ENCODE measurements around the gene STX12. TPM values are rescaled to one million over a fixed set of nuclear protein-coding genes. Genes with fewer than 3 reads are reported as not detected.

STX12 gene
- polyA plus RNA-seq (2012; ENCODE audit: insufficient read depth, insufficient read length, low read depth), result 17.7 TPM

DNA sequence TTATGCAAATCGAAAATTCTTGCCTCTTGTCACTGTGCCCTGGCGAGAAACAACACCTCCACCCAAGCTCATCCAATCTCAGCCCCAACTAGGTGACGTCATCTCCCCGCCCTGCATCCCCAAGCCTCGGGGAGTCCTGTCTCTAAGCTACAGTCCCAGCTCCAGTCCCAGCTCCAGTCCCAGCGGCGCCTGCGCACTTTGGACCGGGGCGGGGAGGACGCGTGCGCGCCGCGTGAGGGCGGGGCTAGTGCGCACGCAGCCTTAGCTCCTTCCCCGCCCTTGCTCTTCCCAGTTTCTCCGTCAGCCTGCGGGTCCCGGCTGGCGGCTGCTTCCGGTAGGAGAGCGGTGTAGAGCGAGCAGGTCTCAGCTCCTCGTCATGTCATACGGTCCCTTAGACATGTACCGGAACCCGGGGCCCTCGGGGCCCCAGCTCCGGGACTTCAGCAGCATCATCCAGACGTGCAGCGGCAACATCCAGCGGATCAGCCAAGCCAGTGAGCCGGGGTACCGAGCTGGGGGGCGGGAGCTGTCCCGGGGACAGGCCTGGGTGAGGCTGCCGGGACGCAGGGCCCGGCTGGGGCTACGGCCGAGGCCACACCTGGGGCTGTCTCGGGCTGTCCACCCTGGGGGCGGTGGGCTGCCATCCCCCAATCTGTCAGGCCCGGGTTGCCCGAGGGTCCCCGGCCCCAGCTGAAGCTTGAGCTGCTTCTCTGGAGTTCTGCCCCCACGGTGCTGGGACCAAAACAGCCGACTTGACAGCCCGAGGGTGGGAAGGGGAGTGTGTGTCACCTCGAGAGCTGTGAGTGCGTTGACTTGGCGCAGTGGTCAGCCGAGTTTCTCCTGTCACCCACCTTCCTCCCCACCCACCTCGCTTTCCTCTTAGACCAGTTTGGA is at the start of gene STX12:
Gene STX12 (plus strand): TSS at position 288 of the 894 bp plus-strand sequence. CDS start 89 bp downstream, at position 377.
- Histone ChIP-seq H3K4me3 (ENCODE audit: low read depth, low read length) (peak within 1 kb of the TSS; percentile 86), H3K36me3 (no peaks in the 10 kb centered on the region), H3K4me1 (peaks cover 4% of the 10 kb centered on the region; the same call in 1 of the 2 replicates), H3K27me3 (no peaks in the 10 kb centered on the region), H3K9me3 (no peaks in the 10 kb centered on the region)
- peak; percentile 94 for DNase-seq
- TF ChIP-seq, protein P1, sequence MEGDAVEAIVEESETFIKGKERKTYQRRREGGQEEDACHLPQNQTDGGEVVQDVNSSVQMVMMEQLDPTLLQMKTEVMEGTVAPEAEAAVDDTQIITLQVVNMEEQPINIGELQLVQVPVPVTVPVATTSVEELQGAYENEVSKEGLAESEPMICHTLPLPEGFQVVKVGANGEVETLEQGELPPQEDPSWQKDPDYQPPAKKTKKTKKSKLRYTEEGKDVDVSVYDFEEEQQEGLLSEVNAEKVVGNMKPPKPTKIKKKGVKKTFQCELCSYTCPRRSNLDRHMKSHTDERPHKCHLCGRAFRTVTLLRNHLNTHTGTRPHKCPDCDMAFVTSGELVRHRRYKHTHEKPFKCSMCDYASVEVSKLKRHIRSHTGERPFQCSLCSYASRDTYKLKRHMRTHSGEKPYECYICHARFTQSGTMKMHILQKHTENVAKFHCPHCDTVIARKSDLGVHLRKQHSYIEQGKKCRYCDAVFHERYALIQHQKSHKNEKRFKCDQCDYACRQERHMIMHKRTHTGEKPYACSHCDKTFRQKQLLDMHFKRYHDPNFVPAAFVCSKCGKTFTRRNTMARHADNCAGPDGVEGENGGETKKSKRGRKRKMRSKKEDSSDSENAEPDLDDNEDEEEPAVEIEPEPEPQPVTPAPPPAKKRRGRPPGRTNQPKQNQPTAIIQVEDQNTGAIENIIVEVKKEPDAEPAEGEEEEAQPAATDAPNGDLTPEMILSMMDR (IDR thresholded peaks at IDR 0.05; ENCODE audit: low read depth, low read length), result no peak

DNA sequence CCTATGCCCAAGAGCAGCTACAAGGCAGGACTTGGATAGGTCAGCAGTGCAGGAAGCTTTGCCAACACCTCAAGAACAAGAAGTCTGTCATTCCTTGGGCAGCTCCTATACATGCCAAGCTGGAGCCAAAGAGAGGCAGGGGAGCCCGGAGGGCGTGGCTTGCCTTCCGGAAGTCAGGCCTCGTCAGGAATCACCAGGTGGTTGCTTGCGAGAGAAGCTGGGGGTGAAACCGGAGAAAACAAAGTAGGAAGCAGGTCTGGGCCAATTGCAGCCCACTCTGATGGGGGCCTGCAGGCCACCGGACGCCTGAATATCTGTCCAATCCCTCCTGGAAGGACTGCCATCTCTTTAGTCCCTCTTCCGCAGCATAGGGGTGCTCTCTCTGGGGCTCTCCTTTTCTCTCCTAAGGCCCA is 48.1 kb upstream of the STX12 start:
- Histone ChIP-seq H3K4me1 (no peaks in the 10 kb centered on the region), H3K9me3 (no peaks in the 10 kb centered on the region), H3K36me3 (no peaks in the 10 kb centered on the region), H3K27me3 (no peaks in the 10 kb centered on the region), H3K4me3 (ENCODE audit: low read depth, low read length) (peak overlapping the region; percentile 32; the same call in 1 of the 2 replicates)
- DNase-seq, result no peak
- TF ChIP-seq, protein P1 (IDR thresholded peaks at IDR 0.05; ENCODE audit: low read depth, low read length), result no peak

DNA sequence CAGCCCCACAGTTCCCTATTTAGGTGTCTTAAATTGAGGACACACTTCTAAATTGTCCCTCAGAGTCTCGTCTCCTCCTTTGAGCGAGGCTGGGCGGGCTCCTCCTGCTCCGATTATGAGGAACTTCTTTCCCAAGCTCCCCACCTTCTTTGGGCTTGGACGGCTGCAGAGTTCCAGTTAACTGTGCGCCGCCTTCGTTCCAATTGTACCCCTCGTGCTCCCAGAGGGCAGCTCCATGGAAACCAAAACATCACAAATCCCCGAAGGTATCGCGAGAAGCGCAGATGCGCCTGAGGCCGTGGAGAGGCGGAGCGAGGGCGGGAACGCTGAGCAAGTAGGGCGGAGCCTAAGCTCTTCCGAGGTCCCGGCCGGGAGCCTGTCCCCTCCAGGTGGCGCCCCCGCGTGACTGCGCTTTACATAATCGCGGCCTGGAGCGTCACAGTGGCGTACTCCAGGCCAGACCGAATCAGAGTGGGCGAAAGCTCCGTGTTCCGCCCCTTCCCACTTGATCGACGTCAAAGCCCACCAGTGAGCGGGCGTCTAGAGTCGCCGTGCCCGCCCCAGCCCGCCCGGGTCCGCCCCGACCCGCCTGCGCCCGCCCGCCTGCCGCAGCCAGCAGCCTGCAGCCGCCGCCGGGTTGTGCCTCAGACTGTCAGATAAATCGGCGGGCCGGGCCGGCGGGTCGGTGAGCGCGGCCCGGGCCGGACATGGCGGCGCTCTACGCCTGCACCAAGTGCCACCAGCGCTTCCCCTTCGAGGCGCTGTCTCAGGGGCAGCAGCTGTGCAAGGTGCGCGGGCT is 47.4 kb upstream of the STX12 start, which contains the start of gene FAM76A:
Gene FAM76A (plus strand): TSS at position 588 of the 799 bp plus-strand sequence. CDS start 120 bp downstream, at position 708.
- peak; percentile 95 for DNase-seq
- TF ChIP-seq, protein P1 (IDR thresholded peaks at IDR 0.05; ENCODE audit: low read depth, low read length), result peak; percentile 33
- no peaks in the 10 kb centered on the region for H3K27me3 ChIP-seq
- no peaks in the 10 kb centered on the region for H3K36me3 ChIP-seq
- H3K4me3 ChIP-seq (ENCODE audit: low read depth, low read length), result peak within 1 kb of the TSS; percentile 72
- no peaks in the 10 kb centered on the region for H3K9me3 ChIP-seq
- H3K4me1 ChIP-seq, result no peaks in the 10 kb centered on the region

DNA sequence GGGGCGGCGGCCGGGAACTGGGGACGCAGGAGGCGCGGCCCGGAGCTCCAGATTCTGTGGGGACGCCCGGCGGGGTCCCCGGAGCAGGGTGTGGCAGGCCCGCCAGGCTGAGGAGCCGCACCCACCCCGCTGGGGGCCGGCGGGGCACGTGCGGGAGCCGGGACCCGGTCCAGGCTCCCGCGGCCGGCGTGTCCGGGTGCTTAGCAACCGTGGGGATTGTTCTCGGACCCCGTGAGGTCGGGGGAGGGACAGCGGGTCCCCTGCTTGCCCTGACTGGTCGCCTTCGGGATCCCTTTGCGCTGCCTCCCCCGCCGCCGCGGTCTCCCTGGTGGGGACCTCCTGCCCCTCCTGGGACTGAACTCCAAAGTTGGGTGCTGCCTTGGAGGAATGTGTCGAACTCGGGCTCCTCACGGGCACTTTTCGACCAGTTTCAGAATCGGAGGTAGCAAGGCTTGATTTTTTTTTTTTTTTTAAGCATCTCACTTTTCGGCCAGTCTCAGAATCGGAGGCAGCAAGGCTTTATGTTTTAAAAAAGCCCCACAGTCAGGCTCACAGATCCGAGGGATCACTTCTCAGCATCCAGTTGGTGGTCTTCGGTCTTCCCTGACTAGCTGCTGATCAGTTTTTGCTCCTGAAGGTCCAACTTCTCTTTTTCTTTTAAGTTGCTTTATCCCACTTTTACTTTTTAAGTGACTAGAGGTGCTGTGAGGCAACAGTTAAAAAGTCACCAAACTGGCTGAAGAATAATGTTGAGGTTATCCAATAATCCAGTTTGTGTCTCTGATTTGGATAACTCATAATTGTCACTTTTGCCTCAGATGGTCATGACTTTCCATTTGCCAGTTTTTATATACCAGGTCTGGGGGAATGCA is 46.6 kb upstream of the STX12 start:
- TF ChIP-seq, protein P1 (IDR thresholded peaks at IDR 0.05; ENCODE audit: low read depth, low read length), result no peak
- no peaks in the 10 kb centered on the region for H3K9me3 ChIP-seq
- no peaks in the 10 kb centered on the region for H3K4me1 ChIP-seq
- peak overlapping the region; percentile 72 for H3K4me3 ChIP-seq (ENCODE audit: low read depth, low read length)
- H3K36me3 ChIP-seq, result no peaks in the 10 kb centered on the region
- peak; percentile 65 for DNase-seq
- H3K27me3 ChIP-seq, result no peaks in the 10 kb centered on the region

DNA sequence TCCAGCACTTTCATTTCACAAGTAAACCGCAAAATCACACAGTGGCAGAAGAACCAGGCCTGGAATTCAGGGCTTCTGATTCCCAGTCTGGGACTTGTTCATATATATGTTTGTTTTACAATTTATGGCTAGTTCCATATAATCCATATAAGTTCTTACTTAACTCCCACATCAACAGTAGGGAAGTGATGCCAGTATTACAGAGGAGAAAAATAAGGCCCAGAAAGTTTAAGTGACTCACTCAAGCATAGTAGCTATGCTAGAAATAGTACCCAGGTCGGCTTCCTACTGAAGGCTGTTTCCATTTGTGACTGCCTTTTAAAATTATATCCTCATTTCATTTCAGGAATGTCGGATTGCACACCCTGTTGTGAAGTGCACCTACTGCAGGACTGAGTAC is 45.9 kb upstream of the STX12 start:
- H3K36me3 ChIP-seq, result no peaks in the 10 kb centered on the region
- H3K4me3 ChIP-seq (ENCODE audit: low read depth, low read length), result peak overlapping the region; percentile 72
- no peak for DNase-seq
- H3K4me1 ChIP-seq, result no peaks in the 10 kb centered on the region
- no peaks in the 10 kb centered on the region for H3K27me3 ChIP-seq
- TF ChIP-seq, protein P1 (IDR thresholded peaks at IDR 0.05; ENCODE audit: low read depth, low read length), result no peak
- H3K9me3 ChIP-seq, result no peaks in the 10 kb centered on the region
